Hematopoietic multipotent progenitor cell treated with erythropoietin and hydrocortisone succinate and interleukin-3 and kit ligand, for 15 days (in vitro differentiated cells): ENCODE measurements around the gene LRP1.
A peak's percentile ranks its signal among the peaks of the same experiment; 100 is the strongest.

ENCODE experiments used
- DNase-seq: peaks from one replicate; pipeline ENCODE4 v3.0.0-alpha.2; 2015; ENCODE audit warnings: low spot score

LRP1 gene

DNA sequence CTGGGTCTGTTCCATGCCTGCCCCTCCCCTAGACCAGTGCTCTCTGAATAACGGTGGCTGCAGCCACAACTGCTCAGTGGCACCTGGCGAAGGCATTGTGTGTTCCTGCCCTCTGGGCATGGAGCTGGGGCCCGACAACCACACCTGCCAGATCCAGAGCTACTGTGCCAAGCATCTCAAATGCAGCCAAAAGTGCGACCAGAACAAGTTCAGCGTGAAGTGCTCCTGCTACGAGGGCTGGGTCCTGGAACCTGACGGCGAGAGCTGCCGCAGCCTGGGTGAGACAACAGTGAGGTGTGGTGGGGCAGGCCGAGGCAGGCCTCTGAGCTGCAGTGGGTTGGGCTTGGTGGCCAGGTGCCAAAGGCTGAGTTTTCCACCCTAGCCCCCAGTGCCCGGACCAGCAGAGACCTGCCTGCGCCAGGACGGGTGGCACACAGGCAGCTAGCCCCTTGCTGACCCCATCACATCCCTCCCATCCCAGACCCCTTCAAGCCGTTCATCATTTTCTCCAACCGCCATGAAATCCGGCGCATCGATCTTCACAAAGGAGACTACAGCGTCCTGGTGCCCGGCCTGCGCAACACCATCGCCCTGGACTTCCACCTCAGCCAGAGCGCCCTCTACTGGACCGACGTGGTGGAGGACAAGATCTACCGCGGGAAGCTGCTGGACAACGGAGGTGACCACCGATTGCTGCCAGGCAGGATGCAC lies 47.3 kb downstream of the LRP1 start:
- DNase-seq = peak; percentile 67

DNA sequence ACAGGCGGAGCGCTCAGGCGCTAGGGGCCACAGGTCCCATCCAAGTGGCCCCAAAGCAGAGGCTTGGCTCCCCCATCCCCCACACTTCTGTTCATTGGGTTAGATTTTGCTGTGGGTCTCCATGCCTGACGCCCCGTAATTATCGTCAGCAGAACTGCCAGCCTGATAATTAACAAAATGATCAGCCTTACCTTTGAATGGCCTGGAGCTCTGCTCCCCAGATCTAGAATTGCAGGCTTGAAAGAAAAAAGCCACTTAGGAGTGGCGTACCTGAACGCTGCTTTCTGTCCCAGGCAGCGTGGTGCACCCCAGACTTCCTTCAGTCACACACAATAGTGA lies 47.8 kb downstream of the LRP1 start:
- DNase-seq = no peak

GRCh38 chr12:57176846-57177245 lies 48.6 kb downstream of the LRP1 start:
- peak; percentile 25 for DNase-seq

DNA sequence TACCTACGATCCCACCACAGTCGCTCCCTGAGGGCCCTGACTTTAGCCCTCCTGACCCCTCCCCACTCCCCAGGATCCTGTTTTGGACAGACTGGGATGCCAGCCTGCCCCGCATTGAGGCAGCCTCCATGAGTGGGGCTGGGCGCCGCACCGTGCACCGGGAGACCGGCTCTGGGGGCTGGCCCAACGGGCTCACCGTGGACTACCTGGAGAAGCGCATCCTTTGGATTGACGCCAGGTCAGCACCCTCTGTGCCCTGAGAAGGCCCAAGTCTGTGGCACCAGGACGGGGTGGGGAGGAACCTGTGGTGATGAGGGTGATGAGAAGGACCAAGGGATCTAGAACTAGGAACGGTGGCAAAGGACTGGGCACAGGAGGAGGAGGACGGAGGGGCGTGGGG lies 49.1 kb downstream of the LRP1 start:
- DNase-seq = no peak

DNA sequence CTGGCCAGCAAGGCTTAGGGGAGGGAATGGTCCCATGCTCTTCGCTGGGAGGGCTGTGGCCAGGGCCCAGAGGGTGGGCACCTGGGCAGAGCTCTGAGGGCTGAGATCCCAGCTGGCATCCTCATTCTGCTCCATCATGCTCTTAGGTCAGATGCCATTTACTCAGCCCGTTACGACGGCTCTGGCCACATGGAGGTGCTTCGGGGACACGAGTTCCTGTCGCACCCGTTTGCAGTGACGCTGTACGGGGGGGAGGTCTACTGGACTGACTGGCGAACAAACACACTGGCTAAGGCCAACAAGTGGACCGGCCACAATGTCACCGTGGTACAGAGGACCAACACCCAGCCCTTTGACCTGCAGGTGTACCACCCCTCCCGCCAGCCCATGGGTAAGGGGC lies 49.9 kb downstream of the LRP1 start:
- DNase-seq = no peak

- DNase-seq = no peak
Observed at GRCh38 chr12:57179331-57180086, 51.2 kb downstream of the LRP1 start.

DNA sequence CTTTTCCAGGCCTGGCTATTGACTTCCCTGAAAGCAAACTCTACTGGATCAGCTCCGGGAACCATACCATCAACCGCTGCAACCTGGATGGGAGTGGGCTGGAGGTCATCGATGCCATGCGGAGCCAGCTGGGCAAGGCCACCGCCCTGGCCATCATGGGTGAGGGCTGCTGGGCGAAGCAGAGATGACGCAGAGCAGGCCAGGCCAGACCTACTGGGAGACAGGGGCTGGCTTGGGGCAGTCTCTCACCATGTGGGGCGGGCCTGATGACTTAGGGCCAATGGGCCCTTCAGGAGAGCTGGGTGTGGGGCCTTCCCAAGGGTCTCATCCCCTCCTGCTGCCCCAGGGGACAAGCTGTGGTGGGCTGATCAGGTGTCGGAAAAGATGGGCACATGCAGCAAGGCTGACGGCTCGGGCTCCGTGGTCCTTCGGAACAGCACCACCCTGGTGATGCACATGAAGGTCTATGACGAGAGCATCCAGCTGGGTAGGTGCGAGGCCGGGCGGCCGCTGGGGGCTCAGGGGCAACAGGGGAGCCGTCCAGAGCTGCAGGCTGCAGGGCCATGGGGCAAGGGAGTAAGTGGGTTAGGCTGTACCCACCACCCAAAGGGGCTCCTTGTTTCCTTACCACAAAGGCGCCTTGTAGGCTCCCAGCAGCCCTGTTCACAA lies 52.2 kb downstream of the LRP1 start:
- no peak for DNase-seq

DNA sequence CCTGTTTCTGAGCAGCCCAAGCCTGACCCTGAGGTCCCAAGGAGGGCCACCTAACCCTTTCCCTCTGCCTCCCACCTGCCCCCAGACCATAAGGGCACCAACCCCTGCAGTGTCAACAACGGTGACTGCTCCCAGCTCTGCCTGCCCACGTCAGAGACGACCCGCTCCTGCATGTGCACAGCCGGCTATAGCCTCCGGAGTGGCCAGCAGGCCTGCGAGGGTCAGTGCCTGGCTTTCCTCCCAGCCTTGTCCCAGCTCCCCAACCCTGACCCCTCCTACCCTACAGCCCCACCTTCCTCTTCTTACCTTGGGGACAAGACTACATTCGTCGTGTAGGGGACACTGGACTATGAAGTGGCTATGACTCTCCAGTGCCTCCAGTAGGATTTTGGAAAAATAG lies 52.8 kb downstream of the LRP1 start:
- DNase-seq = no peak

GRCh38 chr12:57181561-57182155 lies 53.4 kb downstream of the LRP1 start:
- no peak for DNase-seq

- peak; percentile 83 for DNase-seq
Observed at GRCh38 chr12:57182918-57183575, 54.8 kb downstream of the LRP1 start.

- DNase-seq = no peak
Observed at GRCh38 chr12:57183939-57184725, 55.8 kb downstream of the LRP1 start.

- DNase-seq = no peak
Observed at GRCh38 chr12:57185403-57185802, 57.1 kb downstream of the LRP1 start.

GRCh38 chr12:57185906-57186508 lies 57.7 kb downstream of the LRP1 start:
- DNase-seq = no peak

DNA sequence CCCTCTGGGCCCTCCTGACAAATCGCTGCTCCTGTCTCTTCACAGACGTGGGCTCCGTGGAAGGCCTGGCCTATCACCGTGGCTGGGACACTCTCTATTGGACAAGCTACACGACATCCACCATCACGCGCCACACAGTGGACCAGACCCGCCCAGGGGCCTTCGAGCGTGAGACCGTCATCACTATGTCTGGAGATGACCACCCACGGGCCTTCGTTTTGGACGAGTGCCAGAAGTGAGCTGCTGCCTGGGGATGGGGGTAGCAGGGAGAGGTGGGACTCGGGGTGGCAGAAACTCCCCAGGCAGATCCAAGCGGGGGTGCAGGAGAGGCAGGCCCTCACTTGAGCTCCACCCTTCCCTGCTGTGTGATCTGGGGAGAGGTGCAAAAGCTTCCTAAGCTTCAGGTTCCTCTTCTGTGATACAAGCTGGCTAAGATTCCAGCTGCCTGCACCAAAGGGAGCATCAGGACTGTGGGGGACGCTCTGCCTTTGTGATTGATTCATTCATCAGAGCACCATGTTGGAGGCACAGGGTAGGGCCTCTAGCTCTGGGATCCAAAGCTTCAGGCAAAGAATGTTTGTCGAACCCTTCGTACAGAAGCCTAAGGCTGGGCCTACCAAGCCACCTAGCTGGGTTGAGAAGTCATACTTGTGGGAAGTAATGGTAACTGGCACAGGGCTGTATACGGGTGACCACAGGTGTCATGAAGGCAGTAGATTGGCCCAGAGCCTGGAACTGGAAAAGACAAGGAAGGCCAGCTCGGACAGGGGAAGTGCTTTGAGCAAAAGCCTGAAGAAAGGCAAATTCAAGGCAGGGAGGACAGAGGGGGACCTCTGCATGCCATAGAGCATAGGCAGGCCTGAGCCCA lies 59.2 kb downstream of the LRP1 start:
- DNase-seq = no peak

GRCh38 chr12:57188090-57188425 lies 59.8 kb downstream of the LRP1 start:
- DNase-seq = no peak

GRCh38 chr12:57190037-57190436 lies 61.8 kb downstream of the LRP1 start:
- no peak for DNase-seq

DNA sequence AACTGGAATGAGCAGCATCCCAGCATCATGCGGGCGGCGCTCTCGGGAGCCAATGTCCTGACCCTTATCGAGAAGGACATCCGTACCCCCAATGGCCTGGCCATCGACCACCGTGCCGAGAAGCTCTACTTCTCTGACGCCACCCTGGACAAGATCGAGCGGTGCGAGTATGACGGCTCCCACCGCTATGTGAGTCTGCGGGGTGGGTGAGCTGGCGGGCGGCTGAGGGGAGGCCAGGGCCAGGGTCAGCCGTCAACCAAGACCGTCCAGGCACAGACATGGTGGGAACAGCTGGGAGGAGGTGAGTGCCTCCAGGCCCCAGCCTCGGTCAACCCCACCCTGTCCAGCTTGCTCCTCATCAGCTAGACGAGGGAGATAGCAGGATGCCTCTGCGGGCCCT lies 62.5 kb downstream of the LRP1 start:
- DNase-seq = no peak

DNA sequence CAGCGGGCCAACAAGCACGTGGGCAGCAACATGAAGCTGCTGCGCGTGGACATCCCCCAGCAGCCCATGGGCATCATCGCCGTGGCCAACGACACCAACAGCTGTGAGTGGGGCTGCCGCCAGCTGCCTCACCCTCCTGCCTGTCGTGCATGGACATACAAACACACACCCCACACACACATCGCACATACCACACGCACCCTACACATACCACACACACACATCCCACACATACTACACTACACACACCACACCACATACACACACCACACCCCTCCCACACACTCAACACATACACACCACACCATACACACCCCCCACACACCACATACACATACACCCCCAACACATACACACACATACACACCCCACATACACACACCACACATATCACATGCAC lies 63.1 kb downstream of the LRP1 start:
- no peak for DNase-seq

GRCh38 chr12:57192920-57193319 lies 64.6 kb downstream of the LRP1 start:
- no peak for DNase-seq

GRCh38 chr12:57193706-57194245 lies 65.5 kb downstream of the LRP1 start:
- no peak for DNase-seq
